Astrocyte (in vitro differentiated cells and primary cell): ENCODE results near the gene LARGE1.

Source experiments
- CTCF ChIP-seq: IDR thresholded peaks from 2 replicates; pipeline ENCODE4 v1.5.1; 2011; ENCODE audit warnings: low read depth, mild to moderate bottlenecking, inconsistent platforms, low read length, moderate library complexity; ENCODE audit not compliant: insufficient read depth
- EZH2 ChIP-seq: IDR thresholded peaks from 2 replicates; pipeline ENCODE4 v1.6.1; 2012; ENCODE audit warnings: mild to moderate bottlenecking, low read length, inconsistent platforms; ENCODE audit not compliant: insufficient read depth

- TF ChIP-seq CTCF (no peak), EZH2 (no peak)
Observed at GRCh38 chr22:33639588-33640254, 280.6 kb downstream of the LARGE1 start.
